Mesendoderm (in vitro differentiated cells): ENCODE data around the gene FAAP100.

Experiments used
- DNase-seq: peaks from one replicate; pipeline ENCODE4 v3.0.0; 2013
- H2AK5ac ChIP-seq: 2 replicates; pipeline ENCODE4 v1.6.1; 2013; ENCODE audit warnings: low read length, inconsistent platforms
- H2BK120ac ChIP-seq: 2 replicates; pipeline ENCODE4 v1.6.1; 2013; ENCODE audit warnings: low read depth, mild to moderate bottlenecking, low read length, moderate library complexity, mixed read lengths
- H2BK15ac ChIP-seq: replicated peaks from 2 replicates; pipeline ENCODE4 v1.6.1; 2013; ENCODE audit warnings: low read depth, mild to moderate bottlenecking, moderate library complexity
- H2BK5ac ChIP-seq: 2 replicates; pipeline ENCODE4 v1.6.1; 2013; ENCODE audit warnings: low read length, inconsistent platforms
- H3K18ac ChIP-seq: 2 replicates; pipeline ENCODE4 v1.6.1; 2013; ENCODE audit warnings: mild to moderate bottlenecking, low read length, mixed read lengths
- H3K23ac ChIP-seq: one replicate; pipeline ENCODE4 v1.6.1; 2013; ENCODE audit warnings: low read length
- H3K27ac ChIP-seq: 2 replicates; pipeline ENCODE4 v1.5.1; 2013; ENCODE audit warnings: low read depth, mild to moderate bottlenecking, inconsistent platforms, low read length, moderate library complexity
- H3K27me3 ChIP-seq: 2 replicates; pipeline ENCODE4 v1.6.1; 2013; ENCODE audit warnings: low read length, control low read depth, mild to moderate bottlenecking, inconsistent platforms; ENCODE audit not compliant: insufficient read depth, poor library complexity
- H3K36me3 ChIP-seq: 2 replicates; pipeline ENCODE4 v1.6.1; 2013; ENCODE audit warnings: low read length, inconsistent platforms; ENCODE audit not compliant: control insufficient read depth, insufficient read depth
- H3K4ac ChIP-seq: one replicate; pipeline ENCODE4 v1.6.1; 2013; ENCODE audit warnings: low read depth, mild to moderate bottlenecking, low read length, moderate library complexity
- H3K4me1 ChIP-seq: 2 replicates; pipeline ENCODE4 v1.6.1; 2013; ENCODE audit warnings: low read depth, low read length, inconsistent platforms; ENCODE audit not compliant: control insufficient read depth
- H3K4me2 ChIP-seq: 2 replicates; pipeline ENCODE4 v1.6.1; 2013; ENCODE audit warnings: low read length
- H3K4me3 ChIP-seq: 2 replicates; pipeline ENCODE4 v1.5.1; 2013; ENCODE audit warnings: mild to moderate bottlenecking, low read length
- H3K56ac ChIP-seq: one replicate; pipeline ENCODE4 v1.6.1; 2013; ENCODE audit warnings: low read length
- H3K79me1 ChIP-seq: 2 replicates; pipeline ENCODE4 v1.6.1; 2013; ENCODE audit warnings: low read length, inconsistent platforms
- H3K79me2 ChIP-seq: 2 replicates; pipeline ENCODE4 v1.6.1; 2013; ENCODE audit warnings: mild to moderate bottlenecking, low read length; ENCODE audit not compliant: control insufficient read depth, insufficient read depth
- H3K9ac ChIP-seq: 2 replicates; pipeline ENCODE4 v1.6.1; 2013; ENCODE audit warnings: low read length, inconsistent platforms
- H4K5ac ChIP-seq: one replicate; pipeline ENCODE4 v1.6.1; 2013; ENCODE audit warnings: low read length
- H4K8ac ChIP-seq: one replicate; pipeline ENCODE4 v1.6.1; 2013; ENCODE audit warnings: low read depth, mild to moderate bottlenecking, control low read depth, low read length, moderate library complexity
- WGBS: extraction: QIAGEN DNeasy Blood & Tissue Kit; methylation state at CpG from one replicate; pipeline ENCODE4 v1.1.7; 2013; ENCODE audit warnings: low lambda C conversion rate, missing lambda C conversion rate; ENCODE audit not compliant: insufficient coverage; ENCODE audit errors: extremely low coverage; 5-methylcytosine and 5-hydroxymethylcytosine counted together

Gene FAAP100

GRCh38 chr17:81526662-81527571, 25.2 kb downstream of the FAAP100 start:
- Histone ChIP-seq H3K4ac (no peak overlapping the region), H3K23ac (no peak overlapping the region), H3K79me2 (no peaks in the 10 kb centered on the region), H3K4me3 (no peak overlapping the region), H3K4me1 (no peaks in the 10 kb centered on the region), H3K36me3 (no peaks in the 10 kb centered on the region), H2BK5ac (no peak overlapping the region), H2AK5ac (no peak overlapping the region), H3K27me3 (no peaks in the 10 kb centered on the region), H3K18ac (no peak overlapping the region), H2BK120ac (no peak overlapping the region), H3K79me1 (no peaks in the 10 kb centered on the region), H4K5ac (no peak overlapping the region), H3K56ac (no peak overlapping the region), H3K4me2 (no peak overlapping the region), H3K9ac (no peak overlapping the region), H3K27ac (no peak overlapping the region), H4K8ac (no peak overlapping the region), H2BK15ac (no peak overlapping the region)
- DNase-seq, result no peak
- no CpG with 5 or more reads among the region's 21 CpGs for WGBS

- no peak for DNase-seq
- Histone ChIP-seq H3K79me1 (no peaks in the 10 kb centered on the region), H3K4ac (no peak overlapping the region), H2BK120ac (no peak overlapping the region), H4K5ac (no peak overlapping the region), H3K4me2 (no peak overlapping the region), H2BK5ac (no peak overlapping the region), H2AK5ac (no peak overlapping the region), H3K27me3 (no peaks in the 10 kb centered on the region), H3K27ac (no peak overlapping the region), H2BK15ac (no peak overlapping the region), H3K4me1 (no peaks in the 10 kb centered on the region), H3K18ac (no peak overlapping the region), H4K8ac (no peak overlapping the region), H3K79me2 (no peaks in the 10 kb centered on the region), H3K9ac (no peak overlapping the region), H3K4me3 (no peak overlapping the region), H3K23ac (no peak overlapping the region), H3K36me3 (no peaks in the 10 kb centered on the region), H3K56ac (no peak overlapping the region)
- WGBS, result no CpG with 5 or more reads among the region's 8 CpGs
These were observed 27.3 kb downstream of the FAAP100 start for GRCh38 chr17:81524865-81525159.

GRCh38 chr17:81524039-81524864, 27.9 kb downstream of the FAAP100 start:
- H2BK120ac ChIP-seq, result no peak overlapping the region
- no peak overlapping the region for H2BK5ac ChIP-seq
- H3K18ac ChIP-seq, result no peak overlapping the region
- H3K27me3 ChIP-seq, result no peaks in the 10 kb centered on the region
- no peak overlapping the region for H2AK5ac ChIP-seq
- peak overlapping the region; percentile 66 for H3K23ac ChIP-seq
- no peak for DNase-seq
- no peak overlapping the region for H3K9ac ChIP-seq
- no peak overlapping the region for H3K56ac ChIP-seq
- no CpG with 5 or more reads among the region's 18 CpGs for WGBS
- no peaks in the 10 kb centered on the region for H3K79me2 ChIP-seq
- no peak overlapping the region for H3K4me2 ChIP-seq
- no peak overlapping the region for H4K5ac ChIP-seq
- no peak overlapping the region for H3K4ac ChIP-seq
- no peak overlapping the region for H2BK15ac ChIP-seq
- H3K4me1 ChIP-seq, result no peaks in the 10 kb centered on the region
- no peak overlapping the region for H3K27ac ChIP-seq
- H3K79me1 ChIP-seq, result no peaks in the 10 kb centered on the region
- H3K36me3 ChIP-seq, result no peaks in the 10 kb centered on the region
- no peak overlapping the region for H4K8ac ChIP-seq
- no peak overlapping the region for H3K4me3 ChIP-seq

GRCh38 chr17:81523402-81524038, 28.6 kb downstream of the FAAP100 start:
- Histone ChIP-seq H3K18ac (no peak overlapping the region), H3K36me3 (no peaks in the 10 kb centered on the region), H3K23ac (no peak overlapping the region), H2BK120ac (no peak overlapping the region), H2AK5ac (no peak overlapping the region), H3K79me1 (no peaks in the 10 kb centered on the region), H3K4me2 (no peak overlapping the region), H2BK15ac (no peak overlapping the region), H4K8ac (no peak overlapping the region), H3K27ac (no peak overlapping the region), H3K9ac (no peak overlapping the region), H3K4ac (no peak overlapping the region), H3K79me2 (no peaks in the 10 kb centered on the region), H3K4me3 (no peak overlapping the region), H4K5ac (no peak overlapping the region), H3K56ac (peak overlapping the region; percentile 37), H3K4me1 (peaks cover 2% of the 10 kb centered on the region), H2BK5ac (no peak overlapping the region), H3K27me3 (no peaks in the 10 kb centered on the region)
- no CpG with 5 or more reads among the region's 17 CpGs for WGBS
- DNase-seq, result no peak

GRCh38 chr17:81522491-81523401, 29.4 kb downstream of the FAAP100 start:
- peaks cover 6% of the 10 kb centered on the region for H3K4me1 ChIP-seq
- H3K4ac ChIP-seq, result no peak overlapping the region
- H3K4me3 ChIP-seq, result no peak overlapping the region
- H2BK15ac ChIP-seq, result no peak overlapping the region
- DNase-seq, result peak; percentile 93
- no peak overlapping the region for H3K27ac ChIP-seq
- H4K8ac ChIP-seq, result no peak overlapping the region
- H4K5ac ChIP-seq, result no peak overlapping the region
- H3K79me1 ChIP-seq, result no peaks in the 10 kb centered on the region
- no CpG with 5 or more reads among the region's 26 CpGs for WGBS
- H3K79me2 ChIP-seq, result no peaks in the 10 kb centered on the region
- no peak overlapping the region for H3K23ac ChIP-seq
- no peak overlapping the region for H2BK120ac ChIP-seq
- no peaks in the 10 kb centered on the region for H3K36me3 ChIP-seq
- no peaks in the 10 kb centered on the region for H3K27me3 ChIP-seq
- H3K56ac ChIP-seq, result no peak overlapping the region
- H2BK5ac ChIP-seq, result no peak overlapping the region
- H3K18ac ChIP-seq, result no peak overlapping the region
- H2AK5ac ChIP-seq, result no peak overlapping the region
- H3K9ac ChIP-seq, result no peak overlapping the region
- H3K4me2 ChIP-seq, result no peak overlapping the region
